A549 treated with Mapracorat at 1 μM for 4 hours (cell line): ENCODE measurements around the gene ACACA. TPM values are rescaled to one million over a fixed set of nuclear protein-coding genes. Genes with fewer than 3 reads are reported as not detected.

Source experiments
- total RNA-seq: library from RNA; stranded (reverse); fragments of 200-300 nt; extraction: Qiagen RNA extraction; gene quantifications from 5 replicates; pipeline ENCODE4 v1.2.3, GENCODE V29; 2022

ACACA gene
- 42.4 to 49.9 TPM (median 47.4 TPM) in 5 replicates for total RNA-seq

DNA sequence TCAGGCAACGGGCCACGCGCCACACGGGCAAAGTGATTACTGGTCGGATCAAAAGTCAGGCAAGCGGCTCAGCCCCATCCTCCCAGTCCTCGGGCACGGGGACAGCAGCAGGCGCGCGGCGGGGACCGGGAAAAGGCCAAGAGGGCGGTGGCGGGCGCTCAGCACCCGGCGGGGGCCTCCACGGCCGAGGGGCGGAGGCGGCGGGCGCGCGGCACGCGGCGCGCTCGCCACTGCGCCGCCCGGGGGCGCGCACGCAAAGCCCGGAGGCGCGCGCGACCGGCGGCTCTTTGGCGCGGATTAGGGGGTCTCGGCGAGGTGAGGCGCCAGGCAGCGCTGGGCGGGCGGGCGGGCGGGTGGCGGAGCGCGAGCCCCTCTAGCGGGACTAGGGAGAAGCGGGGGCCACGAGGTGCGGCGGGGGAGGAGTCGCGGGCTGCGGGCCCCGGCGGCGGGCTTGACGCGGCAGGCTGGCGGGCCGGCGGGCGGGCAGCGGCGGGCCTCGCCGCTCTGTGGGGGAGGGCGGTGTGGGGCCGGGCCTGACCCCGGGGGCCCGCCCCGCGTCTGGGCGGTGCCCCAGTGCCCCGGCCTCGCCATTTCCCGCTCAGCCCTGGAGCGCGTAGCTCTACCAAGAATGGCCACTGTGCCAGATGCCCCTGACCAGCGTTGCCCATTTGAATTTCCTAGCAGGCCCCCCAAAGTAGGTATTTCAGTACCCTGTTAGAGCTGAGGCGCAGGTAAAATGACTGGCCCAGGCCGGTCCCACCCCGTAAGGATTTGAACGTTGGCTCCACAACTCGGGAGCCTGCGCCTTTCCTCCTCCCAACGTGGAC lies at the start of gene ACACA, which contains the start of gene TADA2A:
ACACA (minus strand) TSS at position 202 of the 827 bp plus-strand sequence. CDS start 537 bp downstream, outside the sequence.
TADA2A (plus strand) TSS at position 252 of the 827 bp plus-strand sequence. CDS start 4,480 bp downstream, outside the sequence.

DNA sequence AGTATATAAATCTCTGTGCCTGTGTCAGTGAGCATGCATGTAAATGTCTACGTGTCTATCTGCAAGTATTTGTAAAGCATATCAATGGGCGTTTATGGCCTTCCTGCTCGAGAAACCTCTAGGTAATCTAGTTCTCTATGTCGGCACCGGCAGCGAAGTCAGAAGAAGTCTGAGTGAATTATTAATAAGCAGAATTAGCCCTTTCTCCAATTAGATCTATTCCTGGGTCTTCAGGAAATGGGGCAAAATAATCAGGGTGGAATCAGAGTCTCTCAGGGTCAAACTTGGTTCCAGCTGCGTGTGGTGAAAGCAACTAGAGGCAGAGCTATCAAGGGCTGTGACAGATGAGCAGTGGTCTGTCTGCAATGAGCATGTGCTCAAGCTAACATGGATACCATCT lies 30.9 kb downstream of the ACACA start, which contains the start of gene C17orf78:
C17orf78 (plus strand) TSS at position 280 of the 400 bp plus-strand sequence; CDS start at position 388, 108 bp downstream.

Other genes with a start within 250 kb of the ACACA start
- not detected in 5 replicates for gene C17orf78, start 30.9 kb downstream of the ACACA start, total RNA-seq
- 11.4 to 13.5 TPM (median 12.9 TPM) in 5 replicates for gene TADA2A, start 50 bp upstream of the ACACA start, total RNA-seq
- 45.0 to 52.4 TPM (median 49.0 TPM) in 5 replicates for gene DUSP14, start 83.1 kb upstream of the ACACA start, total RNA-seq
- gene SYNRG, start 202.6 kb upstream of the ACACA start, total RNA-seq, result 11.4 to 14.0 TPM (median 13.3 TPM) in 5 replicates
- gene DDX52, start 236.6 kb upstream of the ACACA start, total RNA-seq, result 24.6 to 29.8 TPM (median 27.3 TPM) in 5 replicates